Transverse colon (tissue), 4 donors: ENCODE data around the gene FGFR2. TPM values are rescaled to one million over a fixed set of nuclear protein-coding genes. Genes with fewer than 3 reads are reported as not detected.
A peak's percentile ranks its signal among the peaks of the same experiment; 100 is the strongest.

ENCODE experiments used
- DNase-seq: peaks from one replicate; pipeline ENCODE4 v3.0.0-alpha.2; 2019
- H3K27ac ChIP-seq, 4 donors: fragments of 200-600 bp; sonication (generic); 2 replicates each; pipeline ENCODE4 v1.5.1; 2016 to 2018; ENCODE audit warnings: inconsistent platforms in 4 of 4
- H3K27me3 ChIP-seq: fragments of 200-600 bp; sonication (generic); 2 replicates; pipeline ENCODE4 v1.5.1; 2017; ENCODE audit warnings: inconsistent platforms
- H3K36me3 ChIP-seq, 4 donors: fragments of 200-600 bp; sonication (generic); 2 replicates each; pipeline ENCODE4 v1.5.1; 2017 to 2019; ENCODE audit warnings: inconsistent platforms in 4 of 4
- H3K4me1 ChIP-seq, 4 donors: fragments of 200-600 bp; sonication (generic); 2 replicates each; pipeline ENCODE4 v1.5.1; 2017 to 2020; ENCODE audit warnings: inconsistent platforms in 4 of 4
- H3K4me3 ChIP-seq, 4 donors: fragments of 200-600 bp; sonication (generic); 1 replicate in 1 of 4; 2 replicates in 3 of 4; pipeline versions ENCODE4 v1.5.1 to v1.6.1; 2017 to 2019; ENCODE audit warnings: inconsistent platforms in 4 of 4
- H3K9me3 ChIP-seq, 2 donors: fragments of 200-600 bp; sonication (generic); 2 replicates each; pipeline ENCODE4 v1.5.1; 2017 to 2019; ENCODE audit warnings: inconsistent platforms in 2 of 2
- CTCF ChIP-seq, 5 experiments: fragments of 200-600 bp in 3 of 5; fragments of 450-650 bp in 2 of 5; sonication (generic) in 3 of 5; IDR thresholded peaks; 1 replicate in 2 of 5; 2 replicates in 3 of 5; pipeline ENCODE4 v1.5.1; 2016 to 2017; ENCODE audit warnings: antibody characterized with exemption in 5 of 5, inconsistent platforms in 3 of 5, mild to moderate bottlenecking in 2 of 5, moderate library complexity in 1 of 5
- EP300 ChIP-seq: sonication (generic); formaldehyde crosslinking; IDR thresholded peaks from one replicate; pipeline ENCODE4 v1.6.1; 2017; ENCODE audit warnings: antibody characterized with exemption, low read depth
- POLR2A ChIP-seq: fragments of 450-650 bp; IDR thresholded peaks from one replicate; pipeline ENCODE4 v1.6.1; 2016; ENCODE audit warnings: antibody characterized with exemption, mild to moderate bottlenecking, moderate library complexity
- POLR2AphosphoS5 ChIP-seq, 3 donors: sonication (generic); formaldehyde crosslinking; IDR thresholded peaks; one replicate each; pipeline ENCODE4 v1.6.1; 2016; ENCODE audit warnings: antibody characterized with exemption in 3 of 3
- WGBS, 2 donors: methylation state at CpG; one replicate each; pipeline ENCODE4 v1.1.5; 2018; ENCODE audit warnings: low coverage in 1 of 2; 5-methylcytosine and 5-hydroxymethylcytosine counted together
- in situ Hi-C, 4 donors: fragments of 200-750 bp; cut with MboI; loops; one replicate each; pipeline versions ENCODE4 v1.15.0 to v1.15.1; 2017; ENCODE audit warnings: low sequenced_read_pairs in 3 of 4, low pct_ligation_motif_present in 1 of 4, low pct_unique_long_range_greater_than_20kb in 1 of 4
- intact Hi-C: fragments of 100-400 bp; cut with DNase I; formaldehyde crosslinking; loops from one replicate; pipeline ENCODE4 v1.15.1; 2023; ENCODE audit warnings: low total_unique reads
- total RNA-seq, 4 donors: library from RNA; depleted of rRNA; stranded (reverse); fragments of >200 nt; gene quantifications; one replicate each; pipeline ENCODE4 v1.1.0, GENCODE V29; 2016

The FGFR2 gene
- 100 to 1,000 TPM in 2 of 4 donors, 10 to 100 TPM in 2; 30.3 to 114 (median 87.9) TPM for total RNA-seq

- Histone ChIP-seq H3K27me3 (peaks cover 30% of the 10 kb centered on the region), H3K4me1 (peaks cover 0 to 22% (median 7%) of the 10 kb centered on the region in 4 donors), H3K4me3 (peak within 1 kb of the TSS; percentile 58 to 92 (median 78)), H3K27ac (peak within 1 kb of the TSS; percentile 86 to 94 (median 90)), H3K9me3 (no peaks in the 10 kb centered on the region), H3K36me3 (no peaks in the 10 kb centered on the region)
- DNase-seq = peak; percentile 88
- 1% methylated on average over 45 of the region's 92 CpGs; no CpG with 5 or more reads in 1 of the 2 donors for WGBS, 2 donors
- intact Hi-C loops (loop anchor here (5.0 to 10.0 kb wide), 4 partner anchors 74 to 571 kb away; no protein-coding TSS in a partner anchor), in situ Hi-C loops (no loop called here)
- TF ChIP-seq CTCF (IDR thresholded peaks at IDR 0.05) (no peak), POLR2A (peak; percentile 45), EP300 (no peak), POLR2AphosphoS5 (IDR thresholded peaks at IDR 0.05) (peak in 1 of 3 donors; percentile 33)
Measured at GRCh38 chr10:121598263-121599249, at the start of gene FGFR2. FGFR2 (minus strand) TSS chr10:121598444; CDS start chr10:121593817, 4,627 bp downstream.

- H3K36me3 ChIP-seq = no peaks in the 10 kb centered on the region
- intact Hi-C loops (no loop called here), in situ Hi-C loops (no loop called here)
- DNase-seq = no peak
- H3K27me3 ChIP-seq = no peaks in the 10 kb centered on the region
- no peak overlapping the region for H3K4me3 ChIP-seq
- H3K27ac ChIP-seq = no peak overlapping the region
- TF ChIP-seq EP300 = no peak
- no peak for TF ChIP-seq CTCF (IDR thresholded peaks at IDR 0.05)
- no peak for TF ChIP-seq POLR2A
- TF ChIP-seq POLR2AphosphoS5 (IDR thresholded peaks at IDR 0.05) = no peak
- H3K9me3 ChIP-seq = no peaks in the 10 kb centered on the region
- 78 to 91% methylated on average over 3 to 4 of the region's 4 CpGs for WGBS, 2 donors
- H3K4me1 ChIP-seq = no peaks in the 10 kb centered on the region
Measured at GRCh38 chr10:121647401-121647800, 49.2 kb upstream of the FGFR2 start.

- TF ChIP-seq POLR2A (no peak), CTCF (IDR thresholded peaks at IDR 0.05) (no peak), POLR2AphosphoS5 (IDR thresholded peaks at IDR 0.05) (no peak), EP300 (no peak)
- Histone ChIP-seq H3K4me1 (no peaks in the 10 kb centered on the region), H3K36me3 (no peaks in the 10 kb centered on the region), H3K27ac (no peak overlapping the region), H3K9me3 (no peaks in the 10 kb centered on the region), H3K4me3 (no peak overlapping the region), H3K27me3 (no peaks in the 10 kb centered on the region)
- intact Hi-C loops (no loop called here), in situ Hi-C loops (no loop called here)
- WGBS, 2 donors = 74 to 83% methylated on average over 1 to 7 of the region's 7 CpGs
- DNase-seq = no peak
Measured at GRCh38 chr10:121645696-121646095, 47.5 kb upstream of the FGFR2 start.

GRCh38 chr10:121644501-121644900 is 46.3 kb upstream of the FGFR2 start:
- no peaks in the 10 kb centered on the region for H3K9me3 ChIP-seq
- H3K4me3 ChIP-seq = no peak overlapping the region
- intact Hi-C loops (no loop called here), in situ Hi-C loops (no loop called here)
- no peak for TF ChIP-seq CTCF (IDR thresholded peaks at IDR 0.05)
- TF ChIP-seq EP300 = no peak
- no peak for TF ChIP-seq POLR2A
- no peak for TF ChIP-seq POLR2AphosphoS5 (IDR thresholded peaks at IDR 0.05)
- H3K36me3 ChIP-seq = no peaks in the 10 kb centered on the region
- 72% methylated on average over 2 of the region's 2 CpGs; no CpG with 5 or more reads in 1 of the 2 donors for WGBS, 2 donors
- no peaks in the 10 kb centered on the region for H3K4me1 ChIP-seq
- DNase-seq = no peak
- no peak overlapping the region for H3K27ac ChIP-seq
- H3K27me3 ChIP-seq = no peaks in the 10 kb centered on the region
